ENCODE results near the gene CR1.
"Not testable (repeated sequence)": the region's sequence is repeated elsewhere in the genome, so short reads cannot be mapped to it uniquely, and the experiment has no call there.

CR1 gene

DNA sequence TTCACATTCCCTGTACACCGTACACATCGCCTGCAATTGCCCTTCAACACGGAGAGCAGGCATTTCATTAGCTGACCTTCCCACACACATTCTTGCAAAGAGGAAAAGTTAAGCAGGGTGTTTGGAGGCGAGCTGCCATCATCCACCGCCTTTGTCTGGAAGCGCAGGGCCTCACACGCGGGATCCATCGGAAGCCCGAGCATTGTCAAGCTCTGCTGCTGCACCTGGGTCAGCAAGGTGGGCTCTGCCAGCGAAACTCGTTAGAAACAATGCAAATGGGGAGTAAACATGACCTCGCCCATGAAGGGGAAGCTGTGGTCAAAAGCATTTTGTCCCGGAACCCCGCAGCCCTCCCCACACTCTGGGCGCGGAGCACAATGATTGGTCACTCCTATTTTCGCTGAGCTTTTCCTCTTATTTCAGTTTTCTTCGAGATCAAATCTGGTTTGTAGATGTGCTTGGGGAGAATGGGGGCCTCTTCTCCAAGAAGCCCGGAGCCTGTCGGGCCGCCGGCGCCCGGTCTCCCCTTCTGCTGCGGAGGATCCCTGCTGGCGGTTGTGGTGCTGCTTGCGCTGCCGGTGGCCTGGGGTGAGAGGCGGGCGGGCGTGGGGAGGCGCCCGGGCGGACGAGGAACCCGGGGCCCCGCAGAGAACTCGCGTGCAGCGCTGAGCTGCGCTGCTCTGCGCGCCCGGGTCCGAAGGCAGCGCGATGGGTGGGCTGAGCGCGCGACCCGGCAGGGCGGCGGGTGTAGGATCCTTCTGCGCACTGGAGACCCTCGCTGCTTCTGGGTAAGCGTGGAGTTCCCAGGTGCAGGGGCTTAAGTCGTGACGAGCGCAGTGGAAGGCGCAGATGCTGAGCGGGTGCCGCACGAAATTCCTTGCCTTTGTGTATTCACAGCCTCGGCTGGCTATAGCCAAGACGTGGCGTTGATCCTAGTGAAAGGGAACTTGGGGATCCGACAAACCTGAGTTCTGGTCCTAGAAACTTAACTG, at the start of gene CR1:
Gene CR1, plus strand, starts transcription at position 357 of the 992 bp plus-strand sequence. Its CDS starts 111 bp downstream, at position 468.
- peak; percentile 68 for DNase-seq

DNA sequence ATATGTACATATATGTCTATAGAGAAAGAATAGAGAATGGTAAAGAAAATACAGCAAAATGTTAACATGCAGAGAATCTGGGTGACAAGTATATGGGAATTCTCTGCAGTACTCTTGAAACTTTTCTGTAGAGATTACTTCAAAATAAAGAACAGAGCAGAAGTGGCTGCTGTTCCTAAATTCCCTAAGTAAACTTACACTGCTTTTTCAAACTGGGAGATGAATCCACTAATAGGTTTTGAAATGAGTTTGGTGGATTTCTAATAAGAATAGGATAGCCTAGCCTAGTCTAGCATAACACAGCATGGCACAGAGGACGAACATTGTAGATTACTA, 42.3 kb upstream of the CR1 start:
- no peak for DNase-seq

DNA sequence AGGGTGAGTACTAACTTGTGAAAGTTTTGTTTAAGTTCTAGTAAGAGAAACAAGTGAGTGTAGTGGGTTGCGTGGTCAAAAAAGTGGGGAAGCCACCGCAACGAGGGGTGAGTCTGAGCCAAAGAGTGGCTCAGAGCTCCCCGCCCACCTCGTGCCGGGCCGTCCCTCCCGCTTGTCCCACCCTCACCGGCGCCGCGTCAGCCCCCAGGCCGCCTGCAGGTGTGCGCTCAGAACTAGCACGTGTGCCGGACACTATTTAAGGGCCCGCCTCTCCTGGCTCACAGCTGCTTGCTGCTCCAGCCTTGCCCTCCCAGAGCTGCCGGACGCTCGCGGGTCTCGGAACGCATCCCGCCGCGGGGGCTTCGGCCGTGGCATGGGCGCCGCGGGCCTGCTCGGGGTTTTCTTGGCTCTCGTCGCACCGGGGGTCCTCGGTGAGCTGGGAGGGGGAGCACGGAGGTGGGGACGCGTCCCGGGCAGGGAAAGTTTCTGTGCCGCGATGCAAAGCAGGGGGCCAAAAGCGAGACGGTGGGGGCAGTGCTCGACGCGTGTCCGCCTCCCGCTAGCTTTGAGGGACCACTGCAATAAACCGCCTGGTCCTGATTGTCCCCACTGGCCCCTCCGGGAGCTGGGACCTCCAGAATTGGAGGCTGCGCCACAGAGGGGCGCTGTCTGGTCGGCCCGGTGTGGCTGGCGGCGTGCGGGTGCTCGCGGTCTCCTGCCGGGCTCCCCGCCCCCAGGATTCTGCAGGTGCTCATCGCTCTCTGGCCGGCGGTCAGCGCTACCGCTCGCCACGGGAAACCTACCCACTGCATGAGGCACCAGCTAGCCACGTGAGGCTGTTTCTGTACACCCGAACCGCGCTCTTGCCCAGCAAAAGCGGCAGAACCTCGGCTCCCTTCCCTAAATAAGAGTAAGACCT, 41.7 kb upstream of the CR1 start, which contains the start of gene CR2:
Gene CR2, plus strand, starts transcription at position 283 of the 919 bp plus-strand sequence. Its CDS starts 91 bp downstream, at position 374.
- peak; percentile 82 for DNase-seq

GRCh38 chr1:207455183-207455754, 40.7 kb upstream of the CR1 start:
- DNase-seq: no peak

DNA sequence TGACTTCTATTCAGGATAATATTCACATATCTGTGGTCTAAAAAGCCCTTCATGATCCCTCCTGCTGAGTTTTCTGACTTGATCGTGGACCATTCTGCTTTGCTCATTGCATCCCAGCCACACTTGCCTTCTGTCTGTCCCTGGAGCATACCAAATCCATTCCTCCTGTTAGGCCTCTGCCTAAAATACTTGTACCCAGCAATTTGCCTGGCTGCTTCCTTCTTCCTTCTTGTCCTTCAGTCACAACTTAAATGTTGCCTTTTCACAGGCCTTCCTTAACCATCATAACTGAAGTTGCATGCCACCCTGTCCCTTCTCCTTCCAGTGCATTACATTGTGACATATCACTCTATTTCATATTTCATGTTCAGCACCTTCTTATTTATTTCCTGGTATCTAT, 37.5 kb upstream of the CR1 start:
- no peak for DNase-seq

DNA sequence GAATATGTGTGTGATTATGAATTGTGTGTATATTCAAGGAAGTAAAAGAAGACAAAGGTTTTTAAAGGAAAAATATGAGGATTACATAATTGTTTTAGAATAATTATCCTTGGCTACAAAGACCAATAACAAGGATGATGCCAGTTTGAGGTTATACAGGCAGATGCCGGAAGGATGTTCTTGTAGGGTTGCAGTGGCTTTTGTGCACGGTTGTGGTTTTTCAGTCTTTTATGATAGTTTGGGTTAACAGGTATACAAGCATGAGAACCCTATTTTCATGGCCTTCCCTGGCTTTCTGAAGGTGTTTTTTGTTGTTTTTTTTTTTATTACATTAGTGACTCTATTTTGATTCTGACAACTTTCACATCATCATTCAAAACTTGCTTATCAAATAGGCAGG, 36.9 kb upstream of the CR1 start:
- no peak for DNase-seq

DNA sequence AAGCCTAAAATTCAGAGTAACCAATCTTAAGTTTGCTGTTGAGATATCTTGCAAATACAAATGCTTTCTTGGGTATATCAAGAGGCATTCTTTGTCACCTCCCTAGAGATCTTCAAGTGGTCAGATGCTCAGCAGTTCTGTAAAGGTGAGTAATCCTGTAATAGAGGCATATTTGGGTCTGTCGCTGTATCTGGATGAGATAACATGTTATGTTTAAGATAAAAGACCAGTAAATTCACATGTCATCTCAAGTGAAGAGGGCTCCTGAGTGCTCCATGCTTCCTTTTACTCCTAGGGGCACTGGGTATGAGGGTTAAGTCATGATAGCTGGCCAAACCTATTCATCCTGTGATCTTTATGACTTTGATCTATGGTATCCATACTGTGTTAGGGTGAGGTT, 34.3 kb upstream of the CR1 start:
- no peak for DNase-seq

DNA sequence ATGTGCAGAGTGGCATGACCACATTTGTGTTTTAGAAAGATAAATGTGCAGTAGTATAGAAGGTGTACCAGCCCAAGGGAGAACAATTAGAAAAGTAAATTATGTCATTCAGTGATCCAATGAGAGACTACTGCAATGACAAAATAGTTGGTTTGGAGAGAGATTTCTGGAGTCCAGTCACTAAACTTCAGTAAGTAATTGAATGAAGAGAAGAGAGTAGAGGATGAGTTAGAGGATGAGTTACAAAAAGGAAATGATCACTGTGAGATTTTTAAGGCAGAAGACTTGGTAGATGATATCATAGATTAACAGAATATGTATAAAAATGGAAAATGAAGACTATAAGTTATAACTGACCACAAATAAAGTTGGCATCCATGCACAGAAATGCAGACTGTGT, 33.4 kb upstream of the CR1 start:
- no peak for DNase-seq

GRCh38 chr1:207463021-207463420, 32.9 kb upstream of the CR1 start:
- DNase-seq: no peak

- DNase-seq: no peak
Measured at GRCh38 chr1:207463571-207463970, 32.4 kb upstream of the CR1 start.

DNA sequence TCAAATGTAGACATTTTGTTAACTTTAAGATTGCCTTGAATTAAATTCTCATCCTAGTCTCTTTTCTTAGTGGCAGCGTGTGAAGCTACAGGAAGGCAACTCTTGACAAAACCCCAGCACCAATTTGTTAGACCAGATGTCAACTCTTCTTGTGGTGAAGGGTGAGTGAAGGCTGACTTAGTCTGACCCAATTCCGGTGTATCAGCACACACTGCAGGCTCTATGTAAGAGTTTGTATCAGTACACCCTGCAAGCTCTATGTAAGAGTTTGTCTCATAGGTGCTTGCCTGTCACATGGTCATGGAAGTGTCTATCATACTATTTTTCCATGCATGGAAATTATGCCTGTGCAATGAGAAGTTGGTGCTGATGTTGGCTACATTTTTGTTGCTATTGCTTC, 25.0 kb upstream of the CR1 start:
- no peak for DNase-seq

GRCh38 chr1:207474210-207474609, 21.7 kb upstream of the CR1 start:
- DNase-seq: no peak

DNA sequence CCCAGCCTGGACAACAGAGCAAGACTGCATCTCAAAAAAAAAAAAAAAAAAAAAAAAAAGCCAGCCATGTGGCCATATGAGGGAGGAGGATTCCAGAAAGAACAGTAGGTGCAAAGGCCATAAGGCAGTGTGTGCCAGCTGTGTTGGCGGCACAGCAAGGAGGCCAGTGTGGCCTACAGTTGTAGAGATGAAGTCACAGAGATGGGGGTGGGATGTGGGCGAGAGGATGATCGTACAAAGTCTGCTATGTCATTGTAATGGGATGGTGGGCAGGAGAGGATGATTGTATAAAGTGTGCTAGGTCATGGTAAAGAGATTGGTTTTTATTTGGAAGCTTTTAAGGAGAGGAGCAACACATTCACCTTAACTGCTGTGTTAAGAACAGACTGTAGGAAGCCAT, 9.8 kb upstream of the CR1 start:
- DNase-seq: no peak

DNA sequence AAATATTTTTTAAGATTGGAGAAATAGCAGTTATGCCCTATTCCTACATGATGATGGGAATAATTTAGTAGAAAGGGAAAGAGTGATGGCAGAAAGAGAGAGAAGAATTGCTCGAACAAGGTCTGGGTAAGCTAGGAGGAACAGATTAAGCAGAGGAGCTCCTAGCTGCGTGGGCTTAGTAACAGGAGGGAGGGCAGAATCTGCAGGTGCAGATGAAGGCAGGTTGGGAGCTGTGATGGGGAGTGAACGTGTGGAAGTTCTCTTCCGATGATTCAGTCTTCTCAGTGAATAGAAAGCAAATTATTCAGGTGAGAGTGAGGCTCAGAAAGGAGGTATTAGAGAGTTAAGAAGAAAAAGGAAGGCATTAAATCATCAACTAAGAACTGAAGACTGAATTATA, 8.3 kb upstream of the CR1 start:
- no peak for DNase-seq

DNA sequence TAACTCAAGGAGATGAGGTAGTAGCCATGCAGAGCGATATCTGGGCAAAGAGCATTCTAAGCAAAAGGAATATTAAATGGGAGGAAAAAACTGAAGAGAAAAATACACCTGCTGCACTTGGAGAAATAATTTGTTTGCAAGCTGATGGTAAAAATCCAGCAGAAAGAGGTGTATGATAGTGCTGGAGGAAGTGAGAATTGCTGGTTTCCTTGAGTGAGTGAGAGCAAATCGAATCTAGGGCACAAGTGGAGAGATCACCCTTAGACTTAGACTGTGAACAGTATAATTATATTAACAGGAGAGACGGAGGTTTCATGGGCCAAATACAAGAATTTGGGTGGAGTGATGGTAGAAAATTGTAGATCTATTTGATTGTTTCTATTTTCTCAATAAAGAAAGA, 2.7 kb upstream of the CR1 start:
- DNase-seq: no peak

DNA sequence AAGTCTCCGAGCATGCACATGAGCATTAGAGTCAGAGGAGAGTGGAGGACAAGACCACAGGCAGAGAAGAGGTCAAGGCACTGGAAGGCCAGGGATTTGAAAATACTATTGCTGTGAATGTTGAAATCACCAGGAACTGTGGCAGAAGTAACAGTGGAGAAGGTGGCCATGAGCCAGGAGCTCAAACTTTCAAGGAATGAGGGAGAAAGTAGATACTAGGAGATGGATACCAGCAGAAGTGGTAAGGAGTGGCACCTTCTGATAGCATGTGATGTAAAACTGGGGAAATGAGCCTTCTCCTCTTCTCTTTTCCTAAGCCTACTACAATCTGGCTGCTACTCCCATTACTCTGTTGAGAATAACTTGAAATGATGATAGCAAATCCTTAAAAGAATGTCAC, 1.8 kb upstream of the CR1 start:
- DNase-seq: no peak

DNA sequence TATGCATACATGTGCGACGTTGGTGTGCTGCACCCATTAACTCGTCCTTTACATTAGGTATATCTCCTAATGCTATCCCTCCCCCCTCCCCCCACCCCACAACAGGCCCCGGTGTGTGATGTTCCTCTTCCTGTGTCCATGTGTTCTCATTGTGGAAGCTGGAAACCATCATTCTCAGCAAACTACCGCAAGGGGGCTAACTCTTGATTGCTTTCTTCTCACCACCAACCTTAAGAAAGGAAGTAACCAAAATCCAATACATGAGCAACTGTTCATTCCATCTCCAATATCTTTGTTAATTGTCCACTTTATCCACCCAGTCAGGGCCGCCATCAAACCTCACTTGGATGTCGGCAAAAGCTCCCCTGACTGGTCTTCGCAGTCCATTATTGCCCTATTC, 676 bp upstream of the CR1 start:
- not testable (repeated sequence) for DNase-seq

GRCh38 chr1:207497941-207498340, 2.0 kb downstream of the CR1 start:
- DNase-seq: no peak

DNA sequence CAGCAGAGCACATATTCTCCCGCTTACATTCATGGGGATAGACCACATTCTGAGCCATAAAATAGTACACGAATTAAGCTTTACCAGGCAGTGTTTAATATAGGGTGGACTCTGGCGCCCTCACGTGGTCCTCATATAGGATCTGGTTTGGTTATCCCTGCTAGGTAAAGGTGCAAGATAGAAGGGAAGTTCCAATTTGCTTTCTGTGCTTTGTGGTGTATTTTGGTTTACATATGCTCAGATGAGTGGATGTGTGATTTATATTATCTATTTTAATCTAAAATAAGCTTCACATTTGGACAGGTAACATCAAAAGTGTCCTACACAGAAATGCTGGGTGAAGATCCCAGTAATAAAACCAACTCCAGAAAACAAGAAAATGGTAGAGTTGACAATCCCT, 3.6 kb downstream of the CR1 start:
- DNase-seq: peak; percentile 65

GRCh38 chr1:207500306-207500705, 4.3 kb downstream of the CR1 start:
- no peak for DNase-seq

DNA sequence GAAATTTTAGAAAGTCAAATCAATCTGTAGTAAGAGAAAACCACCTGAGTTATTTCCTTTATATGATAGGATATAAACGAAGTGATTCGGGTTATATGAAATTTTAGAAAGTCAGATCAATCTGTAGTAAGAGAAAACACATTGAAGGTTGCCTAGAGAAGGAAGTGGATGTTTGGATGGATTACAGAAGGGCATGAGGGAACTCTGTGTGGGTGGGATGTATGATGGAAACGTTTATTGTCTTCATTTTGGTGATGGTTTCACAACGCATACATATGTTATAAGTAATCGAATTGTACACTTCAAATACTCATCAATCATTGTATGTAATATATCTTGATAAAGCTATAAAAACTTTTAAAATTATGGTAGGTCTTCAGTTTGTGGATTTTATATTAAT, 5.1 kb downstream of the CR1 start:
- DNase-seq: no peak

DNA sequence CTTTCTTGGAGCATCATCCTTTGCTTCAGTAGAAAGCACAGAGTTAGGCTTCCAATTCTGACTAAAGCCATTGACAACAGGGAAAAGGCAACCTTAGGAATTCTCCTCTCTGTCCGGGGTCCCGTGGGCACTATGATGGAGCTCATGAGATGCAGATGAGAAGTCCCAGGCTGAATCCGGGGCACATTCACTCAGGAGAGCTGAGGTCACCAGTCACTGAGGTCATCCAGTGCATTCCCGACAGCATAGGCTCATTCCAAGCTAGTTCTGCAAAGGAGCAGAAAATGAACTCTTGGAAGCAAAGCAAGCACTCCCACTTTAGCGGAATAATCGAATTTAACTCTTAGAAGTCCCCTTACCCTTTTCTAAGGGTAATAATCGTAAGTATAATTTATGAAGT, 6.8 kb downstream of the CR1 start:
- no peak for DNase-seq

DNA sequence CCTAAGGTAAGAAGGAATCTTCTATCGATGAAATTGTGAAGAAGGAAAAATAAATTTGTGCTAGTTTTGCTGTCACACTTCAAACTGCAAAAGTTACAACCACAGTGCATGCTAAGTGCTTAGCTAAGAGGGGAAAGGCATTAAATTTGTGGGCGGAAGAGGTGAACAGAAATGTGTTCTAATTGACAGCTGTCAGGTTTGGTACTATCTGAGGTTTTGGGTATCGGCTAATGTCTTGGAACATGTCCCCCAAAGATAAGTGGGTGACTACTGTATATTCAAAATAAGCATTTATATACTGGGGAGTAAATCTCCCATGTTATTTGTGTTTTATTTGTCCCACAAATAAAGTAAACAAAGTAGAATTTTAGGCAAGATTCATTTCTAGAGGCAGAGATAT, 8.0 kb downstream of the CR1 start:
- no peak for DNase-seq

Data from activated CD8-positive, alpha-beta memory T cell treated with anti-CD3 and anti-CD28 coated beads, Interleukin-2, amount 50 U/mL, for 48 hours (primary cell).